ENCODE results near the gene TMEM144. TPM values are rescaled to one million over a fixed set of nuclear protein-coding genes. Genes with fewer than 3 reads are reported as not detected.

TMEM144 gene
- total RNA-seq, 2 donors from 2014 or later = 1.00 to 2.2 TPM

DNA sequence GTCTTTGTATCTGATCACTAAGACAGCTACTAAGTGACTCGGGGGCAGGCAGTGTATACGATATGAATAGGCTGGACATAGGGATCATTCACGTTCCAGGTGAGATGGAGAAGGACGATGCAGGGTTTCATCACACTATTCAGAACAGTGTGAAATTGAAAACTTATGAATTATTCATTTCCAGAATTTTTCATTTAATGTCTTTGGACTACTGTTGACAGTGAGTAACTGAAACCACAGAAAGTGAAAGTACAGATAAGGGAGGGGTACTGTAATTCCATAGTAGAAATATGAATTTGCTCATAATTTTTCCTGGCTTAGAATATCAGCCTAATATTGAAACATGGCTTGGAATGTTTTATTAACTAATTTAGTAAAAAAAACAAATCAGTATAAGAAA, 24.4 kb downstream of the TMEM144 start:
- no peaks in the 10 kb centered on the region for H3K9me3 Mint-ChIP-seq
- no peaks in the 10 kb centered on the region for H3K36me3 Mint-ChIP-seq
- no peaks in the 10 kb centered on the region for H3K27me3 Mint-ChIP-seq
- no peaks in the 10 kb centered on the region for H3K4me1 Mint-ChIP-seq (ENCODE audit: low read depth in 2 of 2)
- ATAC-seq (no peak), DNase-seq (ENCODE audit: low spot score) (no peak)
- H3K27ac Mint-ChIP-seq = no peak overlapping the region
- H3K4me3 Mint-ChIP-seq = no peak overlapping the region

DNA sequence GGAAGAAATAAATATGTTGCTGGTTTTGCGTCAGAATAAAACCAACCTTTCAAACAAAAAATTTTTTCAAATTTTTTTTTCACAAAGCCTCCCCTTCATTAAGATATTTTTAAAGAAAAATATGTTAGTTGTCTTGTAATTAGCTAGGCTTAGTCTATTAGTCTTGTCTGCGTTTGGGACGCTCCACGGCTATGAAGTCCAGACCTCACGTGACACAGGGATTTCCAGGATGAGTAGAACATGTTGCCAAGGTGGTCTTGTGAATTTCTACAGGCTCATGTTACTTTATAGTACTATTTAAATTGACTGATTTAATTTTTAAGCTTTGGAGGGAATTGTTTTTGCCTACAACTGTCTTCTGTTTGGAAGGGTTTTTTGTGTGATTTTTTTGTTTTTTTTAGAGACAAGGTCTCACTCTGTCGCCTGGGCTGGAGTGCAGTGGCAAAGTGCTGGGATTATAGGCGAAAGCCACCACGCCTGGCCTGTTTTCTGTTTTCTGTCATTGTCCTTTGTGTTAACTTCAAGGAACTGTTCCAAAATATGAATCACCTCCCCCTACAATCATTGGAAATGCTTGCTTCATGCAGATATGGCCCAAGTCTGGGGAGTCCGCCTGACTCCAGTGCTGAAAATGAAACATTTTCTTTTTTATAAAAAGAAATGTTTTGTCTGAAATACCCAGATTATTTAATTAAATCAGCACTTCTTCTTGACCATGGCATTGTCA, 26.2 kb downstream of the TMEM144 start:
- Mint-ChIP-seq H3K4me3 (no peak overlapping the region), H3K27me3 (no peaks in the 10 kb centered on the region), H3K4me1 (ENCODE audit: low read depth in 2 of 2) (no peaks in the 10 kb centered on the region), H3K27ac (no peak overlapping the region), H3K36me3 (no peaks in the 10 kb centered on the region), H3K9me3 (no peaks in the 10 kb centered on the region)
- ATAC-seq = no peak
- no peak for DNase-seq (ENCODE audit: low spot score)

DNA sequence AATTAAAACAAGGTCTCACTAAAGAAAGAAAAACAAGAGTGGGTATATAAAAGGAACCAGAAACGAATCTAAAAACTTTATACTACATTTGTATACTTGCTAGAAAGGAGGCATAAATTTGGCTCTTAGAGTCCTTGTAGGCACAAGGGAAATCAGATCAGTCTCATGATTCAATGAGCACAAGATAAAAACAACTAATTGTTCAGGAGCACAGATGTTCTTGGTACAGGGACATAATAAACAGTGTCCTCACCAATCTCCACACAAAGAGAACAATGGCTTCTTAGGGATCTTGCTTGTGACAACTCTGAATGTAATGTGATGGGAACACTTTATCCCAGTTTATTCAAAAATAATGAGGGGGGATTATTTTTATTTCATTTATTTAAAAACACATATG, 28.3 kb downstream of the TMEM144 start:
- H3K4me1 Mint-ChIP-seq (ENCODE audit: low read depth in 2 of 2) = no peaks in the 10 kb centered on the region
- no peak overlapping the region for H3K4me3 Mint-ChIP-seq
- no peaks in the 10 kb centered on the region for H3K9me3 Mint-ChIP-seq
- ATAC-seq (no peak), DNase-seq (ENCODE audit: low spot score) (no peak)
- no peaks in the 10 kb centered on the region for H3K27me3 Mint-ChIP-seq
- H3K27ac Mint-ChIP-seq = no peak overlapping the region
- H3K36me3 Mint-ChIP-seq = no peaks in the 10 kb centered on the region

DNA sequence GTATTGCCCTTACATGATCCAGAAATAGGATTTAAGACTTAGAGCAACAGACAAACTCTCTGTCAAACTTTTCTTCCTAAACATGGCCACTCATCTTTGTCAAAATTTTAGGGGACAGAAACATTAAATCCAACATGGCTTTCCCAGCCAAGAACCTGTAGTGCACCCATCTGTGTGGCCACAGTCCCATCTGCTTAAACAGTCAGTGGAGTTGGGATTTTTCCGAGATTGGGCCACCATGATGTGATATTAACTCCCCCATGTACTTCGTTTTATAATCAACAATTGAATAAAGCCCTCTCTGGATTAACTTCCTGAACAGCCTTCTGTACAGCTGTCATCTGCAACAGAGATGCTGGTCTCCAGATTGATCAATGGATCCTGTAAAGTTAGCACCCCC, 28.9 kb downstream of the TMEM144 start:
- no peak overlapping the region for H3K4me3 Mint-ChIP-seq
- no peak for ATAC-seq
- H3K36me3 Mint-ChIP-seq = no peaks in the 10 kb centered on the region
- H3K27ac Mint-ChIP-seq = no peak overlapping the region
- DNase-seq (ENCODE audit: low spot score) = no peak
- no peaks in the 10 kb centered on the region for H3K4me1 Mint-ChIP-seq (ENCODE audit: low read depth in 2 of 2)
- H3K27me3 Mint-ChIP-seq = no peaks in the 10 kb centered on the region
- no peaks in the 10 kb centered on the region for H3K9me3 Mint-ChIP-seq

DNA sequence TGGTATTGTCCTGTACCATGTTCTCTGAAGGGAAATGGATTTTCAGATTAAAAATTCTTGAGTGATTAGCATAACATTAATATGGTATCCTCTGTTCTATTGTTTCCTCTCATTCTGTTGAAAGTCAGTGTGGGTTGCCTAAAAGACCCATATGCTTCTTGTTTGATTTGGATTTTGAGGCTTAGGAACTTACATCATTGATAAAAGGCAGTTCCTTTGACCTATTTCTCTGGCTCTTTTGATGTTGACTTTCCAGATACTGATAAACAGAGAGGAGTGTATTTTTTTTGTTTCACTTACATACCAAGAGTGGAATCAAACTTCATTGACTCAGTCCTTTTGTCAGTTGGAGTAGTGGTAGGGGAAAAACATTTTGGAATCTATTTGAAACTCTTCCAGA, 32.8 kb downstream of the TMEM144 start:
- DNase-seq (ENCODE audit: low spot score) = no peak
- ATAC-seq = no peak
- no peaks in the 10 kb centered on the region for H3K4me1 Mint-ChIP-seq (ENCODE audit: low read depth in 2 of 2)
- no peak overlapping the region for H3K27ac Mint-ChIP-seq
- no peaks in the 10 kb centered on the region for H3K9me3 Mint-ChIP-seq
- H3K36me3 Mint-ChIP-seq = no peaks in the 10 kb centered on the region
- H3K4me3 Mint-ChIP-seq = no peak overlapping the region
- no peaks in the 10 kb centered on the region for H3K27me3 Mint-ChIP-seq

DNA sequence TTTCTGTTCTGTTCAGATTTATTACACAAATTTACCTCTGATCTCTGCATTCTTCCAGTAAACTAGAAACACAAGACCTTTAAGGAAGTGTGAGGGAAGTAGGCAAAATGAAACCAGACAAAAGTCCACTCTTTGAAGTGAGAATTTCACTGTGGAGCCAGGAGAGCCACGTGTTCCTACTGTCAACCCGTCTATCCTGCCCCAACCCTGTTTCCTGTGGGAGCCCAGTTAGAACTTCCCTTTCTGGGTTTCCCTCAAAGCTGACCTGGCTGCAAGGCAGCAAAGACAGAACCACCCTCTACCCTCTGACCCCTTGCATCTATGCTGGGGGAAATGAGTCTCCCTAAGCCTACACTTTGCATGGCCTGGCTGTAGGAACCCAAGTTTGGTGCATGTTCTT, 40.0 kb downstream of the TMEM144 start:
- peaks cover 5 to 14% of the 10 kb centered on the region in 2 donors for H3K27me3 Mint-ChIP-seq
- no peak overlapping the region for H3K27ac Mint-ChIP-seq
- no peak overlapping the region for H3K4me3 Mint-ChIP-seq
- DNase-seq (ENCODE audit: low spot score) (no peak), ATAC-seq (peak in 1 of 2 donors; percentile 15)
- no peaks in the 10 kb centered on the region for H3K36me3 Mint-ChIP-seq
- no peaks in the 10 kb centered on the region for H3K4me1 Mint-ChIP-seq (ENCODE audit: low read depth in 2 of 2)
- no peaks in the 10 kb centered on the region for H3K9me3 Mint-ChIP-seq

DNA sequence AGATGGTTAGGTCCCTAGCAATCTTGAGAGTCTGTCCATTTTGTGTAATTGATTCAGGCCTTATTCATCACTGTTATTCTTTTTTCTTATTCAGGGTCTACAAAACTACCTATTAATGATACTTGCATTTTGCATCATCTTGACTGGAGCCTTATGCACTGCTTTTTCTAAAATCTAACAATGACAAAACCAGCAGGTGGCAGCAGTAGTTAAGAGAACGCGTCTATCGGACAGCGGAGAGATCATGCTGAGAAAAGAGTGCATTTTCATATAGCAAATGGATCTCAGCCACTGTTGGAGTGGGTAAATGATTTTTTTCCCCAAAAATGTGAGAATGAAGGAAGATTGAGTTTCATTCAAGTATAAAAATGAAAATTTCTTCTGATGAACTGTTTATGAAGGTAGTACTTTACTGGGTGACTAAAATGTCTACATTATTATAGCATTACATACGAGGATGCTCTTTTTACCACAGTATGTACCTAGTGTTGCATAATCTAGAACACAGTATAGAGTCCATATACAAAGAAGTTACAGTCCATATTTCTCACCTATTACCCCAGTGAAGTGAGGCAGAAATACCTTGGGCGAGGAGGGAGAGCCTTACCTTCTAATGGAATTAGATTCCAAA, 43.2 kb downstream of the TMEM144 start:
- Mint-ChIP-seq H3K9me3 (no peaks in the 10 kb centered on the region), H3K27ac (no peak overlapping the region), H3K4me1 (ENCODE audit: low read depth in 2 of 2) (no peaks in the 10 kb centered on the region), H3K36me3 (no peaks in the 10 kb centered on the region), H3K27me3 (peaks cover 5 to 14% of the 10 kb centered on the region in 2 donors), H3K4me3 (no peak overlapping the region)
- ATAC-seq (no peak), DNase-seq (ENCODE audit: low spot score) (no peak)

DNA sequence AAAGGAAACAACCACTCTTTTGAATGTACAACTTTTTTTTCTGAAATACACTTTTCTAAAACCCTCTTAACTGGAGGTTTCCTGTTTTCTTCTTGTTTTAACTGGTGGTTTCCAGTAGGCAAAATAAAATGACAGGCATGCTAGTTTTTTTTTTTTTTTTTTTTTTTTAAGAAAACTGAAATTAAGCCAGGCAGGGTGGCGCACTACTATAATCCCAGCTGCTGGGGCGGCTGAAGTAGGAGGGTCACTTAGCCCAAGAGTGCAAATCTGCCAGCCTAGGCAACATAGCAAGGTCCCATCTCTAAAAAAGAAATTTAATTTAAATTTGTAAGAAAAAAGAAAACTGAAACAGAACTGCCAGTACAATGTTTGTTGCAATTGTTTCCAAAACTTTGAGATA, 44.0 kb downstream of the TMEM144 start:
- Mint-ChIP-seq H3K4me3 (no peak overlapping the region), H3K27me3 (peaks cover 5 to 14% of the 10 kb centered on the region in 2 donors), H3K36me3 (no peaks in the 10 kb centered on the region), H3K9me3 (no peaks in the 10 kb centered on the region), H3K4me1 (ENCODE audit: low read depth in 2 of 2) (no peaks in the 10 kb centered on the region), H3K27ac (no peak overlapping the region)
- no peak for ATAC-seq
- DNase-seq (ENCODE audit: low spot score) = no peak

DNA sequence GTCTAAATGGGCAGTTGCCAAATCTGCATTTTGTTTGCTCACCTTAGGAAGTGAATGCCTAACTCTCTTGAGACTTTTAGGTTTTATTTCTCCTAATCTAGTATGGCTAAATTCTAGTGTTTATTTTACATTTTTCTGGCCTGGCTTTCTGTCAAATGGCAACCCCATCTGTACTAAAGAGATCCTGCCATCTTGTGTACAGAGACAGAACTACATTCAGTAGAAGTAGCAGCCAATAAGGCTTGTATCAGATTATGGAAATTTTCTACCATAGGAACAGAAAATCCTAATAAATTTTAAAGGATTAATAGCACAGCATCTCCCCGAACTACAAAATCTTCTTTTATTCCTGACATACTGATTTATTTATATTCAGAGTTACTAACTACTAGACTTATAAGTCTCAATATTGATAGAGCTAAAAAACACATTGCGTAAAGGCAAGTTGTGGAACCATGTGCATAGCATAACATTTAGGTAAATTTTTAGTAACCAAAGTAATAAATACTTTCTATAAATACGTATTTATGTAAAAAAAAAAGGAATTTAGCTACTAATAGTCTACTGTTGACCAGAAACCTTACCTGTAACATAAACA, 45.5 kb downstream of the TMEM144 start:
- Mint-ChIP-seq H3K4me1 (ENCODE audit: low read depth in 2 of 2) (no peaks in the 10 kb centered on the region), H3K36me3 (no peaks in the 10 kb centered on the region), H3K4me3 (no peak overlapping the region), H3K27ac (no peak overlapping the region), H3K27me3 (peaks cover 5 to 14% of the 10 kb centered on the region in 2 donors), H3K9me3 (no peaks in the 10 kb centered on the region)
- ATAC-seq (no peak), DNase-seq (ENCODE audit: low spot score) (no peak)

DNA sequence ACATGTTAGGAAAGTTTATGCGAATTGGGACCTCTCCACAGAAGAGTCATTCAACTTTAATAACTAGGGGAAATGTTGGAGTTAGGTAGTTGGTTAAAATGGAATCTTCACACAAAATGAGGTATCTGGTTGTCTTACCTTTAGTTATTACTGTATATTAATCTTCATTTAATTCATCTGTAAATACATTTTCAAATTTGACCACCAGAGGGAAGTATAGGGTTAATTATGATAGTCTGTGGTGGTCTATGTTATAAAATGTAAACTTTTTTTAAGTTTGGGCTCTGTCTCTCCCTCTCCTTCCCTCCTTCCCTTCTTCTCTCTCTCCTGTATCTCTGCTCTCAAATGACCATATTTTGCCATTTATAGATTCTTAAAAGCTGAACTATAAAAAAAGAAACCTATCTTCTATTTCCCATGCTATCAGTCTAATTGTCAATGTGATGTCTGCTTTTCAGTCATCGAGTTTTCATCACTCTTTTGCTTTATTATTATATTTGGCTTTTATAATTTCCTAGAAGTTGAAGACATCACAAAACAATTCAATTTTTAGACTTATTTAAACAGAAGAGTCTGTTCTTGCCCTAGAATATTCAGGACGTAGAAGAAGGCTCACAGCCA, 49.8 kb downstream of the TMEM144 start:
- Mint-ChIP-seq H3K27ac (no peak overlapping the region), H3K4me3 (no peak overlapping the region), H3K36me3 (no peaks in the 10 kb centered on the region), H3K9me3 (no peaks in the 10 kb centered on the region), H3K4me1 (ENCODE audit: low read depth in 2 of 2) (no peaks in the 10 kb centered on the region), H3K27me3 (no peaks in the 10 kb centered on the region)
- DNase-seq (ENCODE audit: low spot score) (no peak), ATAC-seq (no peak)

DNA sequence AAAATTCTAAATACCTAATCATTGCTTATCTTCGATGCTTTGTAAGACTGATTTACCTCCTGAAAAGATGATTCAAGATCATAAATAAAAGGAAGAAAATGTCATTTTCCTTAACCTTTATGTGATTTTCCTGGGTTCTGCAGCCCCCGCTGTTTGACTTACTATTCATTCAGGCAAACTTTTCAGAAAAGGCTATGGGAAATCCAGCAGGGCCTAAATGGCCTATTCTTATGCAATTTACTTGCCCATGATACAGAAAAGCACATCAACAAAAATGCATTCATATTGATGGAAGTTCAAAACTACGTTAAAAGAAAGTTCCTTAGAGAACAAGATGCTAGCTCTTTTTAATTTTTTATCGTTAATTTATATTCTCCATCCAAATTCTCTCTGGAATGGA, 51.2 kb downstream of the TMEM144 start:
- no peak for DNase-seq (ENCODE audit: low spot score)
- no peak overlapping the region for H3K4me3 Mint-ChIP-seq
- H3K27ac Mint-ChIP-seq = no peak overlapping the region
- H3K4me1 Mint-ChIP-seq (ENCODE audit: low read depth in 2 of 2) = no peaks in the 10 kb centered on the region
- no peaks in the 10 kb centered on the region for H3K36me3 Mint-ChIP-seq
- no peaks in the 10 kb centered on the region for H3K9me3 Mint-ChIP-seq
- no peaks in the 10 kb centered on the region for H3K27me3 Mint-ChIP-seq
- no peak for ATAC-seq

DNA sequence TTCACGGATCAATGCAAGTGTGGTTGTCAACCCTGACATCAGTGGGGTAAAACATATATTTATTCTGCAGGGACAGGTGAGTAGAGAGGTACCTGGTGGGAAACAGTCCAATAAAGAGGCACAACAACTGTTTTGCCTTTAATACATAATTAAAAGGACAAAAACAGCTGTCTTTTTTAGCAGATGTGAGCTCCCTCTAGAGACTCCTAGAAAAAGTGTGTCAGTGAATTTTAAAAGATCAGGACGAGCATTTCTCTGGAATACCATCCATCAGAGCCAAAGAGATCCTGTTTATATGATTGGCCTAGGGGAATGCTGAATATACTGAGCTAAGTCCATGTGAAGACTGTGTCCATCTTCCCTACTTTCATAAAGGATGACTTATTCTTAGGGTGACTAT, 58.3 kb downstream of the TMEM144 start:
- H3K27ac Mint-ChIP-seq = no peak overlapping the region
- no peaks in the 10 kb centered on the region for H3K27me3 Mint-ChIP-seq
- DNase-seq (ENCODE audit: low spot score) = no peak
- ATAC-seq = no peak
- H3K4me3 Mint-ChIP-seq = no peak overlapping the region
- no peaks in the 10 kb centered on the region for H3K9me3 Mint-ChIP-seq
- H3K36me3 Mint-ChIP-seq = no peaks in the 10 kb centered on the region
- H3K4me1 Mint-ChIP-seq (ENCODE audit: low read depth in 2 of 2) = no peaks in the 10 kb centered on the region

DNA sequence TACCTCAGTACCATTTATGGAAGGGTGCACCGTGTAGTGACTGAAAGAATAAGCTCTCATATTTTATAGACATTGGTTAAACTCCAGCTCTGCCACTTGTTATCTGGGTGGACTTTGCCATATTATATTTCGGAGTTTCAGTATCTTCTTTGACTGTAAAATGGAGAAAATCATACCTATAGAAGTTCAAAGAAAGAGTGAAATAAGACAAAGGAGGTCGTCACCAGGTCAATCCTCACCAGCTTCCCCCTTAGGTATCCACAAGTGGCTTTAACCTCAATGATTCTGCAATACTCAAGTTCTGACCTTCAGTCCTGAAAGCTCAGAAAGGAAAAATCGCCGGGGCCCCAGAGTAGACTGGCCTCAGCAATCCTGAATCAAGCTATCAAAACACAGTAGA, 64.3 kb downstream of the TMEM144 start:
- ATAC-seq (no peak), DNase-seq (ENCODE audit: low spot score) (no peak)
- Mint-ChIP-seq H3K9me3 (no peaks in the 10 kb centered on the region), H3K4me1 (ENCODE audit: low read depth in 2 of 2) (no peaks in the 10 kb centered on the region), H3K27me3 (no peaks in the 10 kb centered on the region), H3K36me3 (no peaks in the 10 kb centered on the region), H3K4me3 (no peak overlapping the region), H3K27ac (no peak overlapping the region)

DNA sequence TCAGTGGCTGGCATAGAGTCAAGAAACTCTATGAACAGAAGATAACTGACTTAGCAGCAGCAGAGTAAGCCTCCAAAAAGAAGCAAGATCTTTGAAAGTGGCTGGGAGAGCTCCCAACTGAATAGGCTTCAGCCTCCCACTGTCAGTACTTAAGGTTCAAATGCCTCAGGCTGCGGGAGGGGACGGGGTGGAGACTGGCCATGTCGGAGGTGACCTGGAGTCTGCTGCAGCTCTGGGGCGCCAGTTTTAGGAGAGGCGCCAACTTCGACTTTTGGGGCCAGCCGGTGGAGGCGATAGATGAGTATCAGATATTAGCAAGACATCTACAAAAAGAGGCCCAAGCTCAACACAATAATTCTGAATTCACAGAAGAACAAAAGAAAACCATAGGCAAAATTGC, 67.3 kb downstream of the TMEM144 start:
- DNase-seq (ENCODE audit: low spot score) = no peak
- no peaks in the 10 kb centered on the region for H3K9me3 Mint-ChIP-seq
- no peak for ATAC-seq
- H3K36me3 Mint-ChIP-seq = no peaks in the 10 kb centered on the region
- no peak overlapping the region for H3K27ac Mint-ChIP-seq
- H3K4me3 Mint-ChIP-seq = no peak overlapping the region
- no peaks in the 10 kb centered on the region for H3K27me3 Mint-ChIP-seq
- no peaks in the 10 kb centered on the region for H3K4me1 Mint-ChIP-seq (ENCODE audit: low read depth in 2 of 2)
